Heart left ventricle (tissue), 16 donors: Measurements from ENCODE around the gene AP4E1. TPM values are rescaled to one million over a fixed set of nuclear protein-coding genes. Genes with fewer than 3 reads are reported as not detected.

Experiments used
- ATAC-seq, 4 donors: fragments of 200-7000 bp; cut with Tn5 transposase; one replicate each; pipeline ENCODE4 v1.9.1; 2020 to 2022; ENCODE audit warnings: moderate library complexity in 4 of 4, mild to moderate bottlenecking in 3 of 4, moderate number of reproducible peaks in 1 of 4
- DNase-seq, 5 donors: peaks; one replicate each; pipeline ENCODE4 v3.0.0-alpha.2; 2020
- H3K27ac ChIP-seq, 12 donors: fragments of 200-600 bp; sonication (generic) in 4 of 12; one replicate each; pipeline versions ENCODE4 v1.5.0 to v1.8.0; 2016 to 2022; ENCODE audit warnings: mild to moderate bottlenecking in 2 of 12
- H3K27me3 ChIP-seq, 9 donors: fragments of 200-600 bp; sonication (generic) in 2 of 9; one replicate each; pipeline versions ENCODE4 v1.5.1 to v1.8.0; 2016 to 2022; ENCODE audit warnings: mild to moderate bottlenecking in 3 of 9
- H3K36me3 ChIP-seq, 9 donors: fragments of 200-600 bp; sonication (generic) in 2 of 9; one replicate each; pipeline versions ENCODE4 v1.5.0 to v1.8.0; 2018 to 2022; ENCODE audit warnings: mild to moderate bottlenecking in 2 of 9
- H3K4me1 ChIP-seq, 12 donors: fragments of 200-600 bp; sonication (generic) in 4 of 12; one replicate each; pipeline versions ENCODE4 v1.5.0 to v1.8.0; 2016 to 2022; ENCODE audit warnings: mild to moderate bottlenecking in 3 of 12
- H3K4me3 ChIP-seq, 12 donors: fragments of 200-600 bp; sonication (generic) in 4 of 12; one replicate each; pipeline versions ENCODE4 v1.5.0 to v1.8.0; 2017 to 2022; ENCODE audit warnings: mild to moderate bottlenecking in 9 of 12, moderate library complexity in 4 of 12
- H3K9me3 ChIP-seq, 12 donors: fragments of 200-600 bp; sonication (generic) in 4 of 12; one replicate each; pipeline versions ENCODE4 v1.5.0 to v1.8.0; 2016 to 2022; ENCODE audit warnings: mild to moderate bottlenecking in 1 of 12
- POLR2A ChIP-seq, 2 donors: fragments of 450-650 bp; IDR thresholded peaks; one replicate each; pipeline ENCODE4 v1.6.1; 2017; ENCODE audit warnings: antibody characterized with exemption in 2 of 2, mild to moderate bottlenecking in 2 of 2, moderate library complexity in 2 of 2
- WGBS, 4 donors: extraction: QIAGEN DNeasy Blood & Tissue Kit in 2 of 4; methylation state at CpG; one replicate each; pipeline versions ENCODE4 v1.1.5 to v1.1.7; 2013 to 2018; 5-methylcytosine and 5-hydroxymethylcytosine counted together
- intact Hi-C, 10 donors: fragments of 100-400 bp; cut with DNase I; formaldehyde crosslinking; loops; one replicate each; pipeline versions ENCODE4 v1.11.1 to v1.14.2; 2022
- polyA plus RNA-seq, 2 donors: library from polyadenylated mRNA; stranded (reverse); fragments of 200-250 nt; gene quantifications; one replicate each; pipeline ENCODE4 v1.2.3, GENCODE V29; 2013
- total RNA-seq, 9 donors: library from RNA; depleted of rRNA in 2 of 9; stranded (reverse); fragments of >200 nt in 2 of 9; fragmentation: NEBNext Ultra II Directional in 3 of 9; extraction: Animal tissue kit (Norgen Biotek cat#: 25700) in 3 of 9; gene quantifications; one replicate each; pipeline versions ENCODE4 v1.1.0 to v1.2.4, GENCODE V29; 2016 to 2023
- TF ChIP-seq, protein P1 (sequence below), 12 donors: fragments of 200-600 bp; sonication (generic) in 4 of 12; IDR thresholded peaks; one replicate each; pipeline versions ENCODE4 v1.5.0 to v1.8.0; 2018 to 2022; ENCODE audit warnings: antibody characterized with exemption in 12 of 12, mild to moderate bottlenecking in 5 of 12
- donor health status: ischemic (EF 13 %, LVEDD 7.1; RV severe dilation, severe dysfunction).
- donor health status: healthy with polysubstance abuse.
- donor health status: DM: no; HTN: yes; CAD: no.
- donor health status: DM: no; HTN: no; CAD: no.
- donor health status: ischemic (EF 25% LVEDD 6.9; RV normal size, moderate dysfunction).
- donor health status: ischemic (EF 25% LVEDD 5.7; RV mildly dilated, moderate dysfunction).
- donor health status: healthy.
- donor health status: DM: yes; HTN: yes; CAD: no.
- donor health status: ischemic (EF 35%, LVEDD 5.7; RV mildly dilated, moderate dysfunction).
- donor health status: nonischemic (EF 11% LVEDD 7.7; RV severe dilation, severe dysfunction).
- donor health status: DM: yes; HTN: yes; CAD: no.
- donor health status: PGD.
- donor health status: ischemic (EF 29% LVEDD 5.4; RV normal size, mild dysfunction).
- donor health status: nonischemic (EF 23%, LVEDD 6.1; RV moderate dilation, normal function).

The AP4E1 gene
- total and polyA plus RNA-seq, 11 donors, result 2.2 to 12.0 (median 8.4) TPM

GRCh38 chr15:51004103-51004551, 95.6 kb downstream of the AP4E1 start:
- ATAC-seq (peak in 2 of 4 donors; percentile 18 to 62), DNase-seq (no peak)
- H3K9me3 ChIP-seq, result peaks cover 0 to 13% (median 0%) of the 10 kb centered on the region in 12 donors
- H3K27me3 ChIP-seq, result no peaks in the 10 kb centered on the region
- intact Hi-C loops, result no loop called here
- no peaks in the 10 kb centered on the region for H3K4me1 ChIP-seq
- WGBS, 4 donors, result 69 to 75% (median 72%) methylated on average over 3 of the region's 3 CpGs
- no peak overlapping the region for H3K27ac ChIP-seq
- H3K4me3 ChIP-seq, result no peak overlapping the region
- TF ChIP-seq POLR2A (IDR thresholded peaks at IDR 0.05), result no peak
- TF ChIP-seq, protein P1, sequence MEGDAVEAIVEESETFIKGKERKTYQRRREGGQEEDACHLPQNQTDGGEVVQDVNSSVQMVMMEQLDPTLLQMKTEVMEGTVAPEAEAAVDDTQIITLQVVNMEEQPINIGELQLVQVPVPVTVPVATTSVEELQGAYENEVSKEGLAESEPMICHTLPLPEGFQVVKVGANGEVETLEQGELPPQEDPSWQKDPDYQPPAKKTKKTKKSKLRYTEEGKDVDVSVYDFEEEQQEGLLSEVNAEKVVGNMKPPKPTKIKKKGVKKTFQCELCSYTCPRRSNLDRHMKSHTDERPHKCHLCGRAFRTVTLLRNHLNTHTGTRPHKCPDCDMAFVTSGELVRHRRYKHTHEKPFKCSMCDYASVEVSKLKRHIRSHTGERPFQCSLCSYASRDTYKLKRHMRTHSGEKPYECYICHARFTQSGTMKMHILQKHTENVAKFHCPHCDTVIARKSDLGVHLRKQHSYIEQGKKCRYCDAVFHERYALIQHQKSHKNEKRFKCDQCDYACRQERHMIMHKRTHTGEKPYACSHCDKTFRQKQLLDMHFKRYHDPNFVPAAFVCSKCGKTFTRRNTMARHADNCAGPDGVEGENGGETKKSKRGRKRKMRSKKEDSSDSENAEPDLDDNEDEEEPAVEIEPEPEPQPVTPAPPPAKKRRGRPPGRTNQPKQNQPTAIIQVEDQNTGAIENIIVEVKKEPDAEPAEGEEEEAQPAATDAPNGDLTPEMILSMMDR (IDR thresholded peaks at IDR 0.05), result no peak
- H3K36me3 ChIP-seq, result peaks cover 0 to 59% (median 42%) of the 10 kb centered on the region in 9 donors

GRCh38 chr15:51006336-51006985, 98.0 kb downstream of the AP4E1 start:
- Histone ChIP-seq H3K4me3 (no peak overlapping the region), H3K9me3 (peaks cover 0 to 24% (median 2%) of the 10 kb centered on the region in 12 donors), H3K27ac (no peak overlapping the region), H3K27me3 (no peaks in the 10 kb centered on the region), H3K36me3 (peaks cover 0 to 44% (median 23%) of the 10 kb centered on the region in 9 donors), H3K4me1 (peaks cover 0 to 2% (median 0%) of the 10 kb centered on the region in 12 donors)
- no peak for DNase-seq
- 95 to 100% (median 98%) methylated on average over 1 of the region's 1 CpG for WGBS, 4 donors
- TF ChIP-seq POLR2A (IDR thresholded peaks at IDR 0.05), result no peak
- TF ChIP-seq, protein P1 (IDR thresholded peaks at IDR 0.05), result no peak
- intact Hi-C loops, result no loop called here
- no peak for ATAC-seq

GRCh38 chr15:51007131-51007666, 98.7 kb downstream of the AP4E1 start:
- no peak for ATAC-seq
- DNase-seq, result no peak
- H3K36me3 ChIP-seq, result peaks cover 0 to 36% (median 18%) of the 10 kb centered on the region in 9 donors
- H3K27ac ChIP-seq, result no peak overlapping the region
- no peak for TF ChIP-seq POLR2A (IDR thresholded peaks at IDR 0.05)
- TF ChIP-seq, protein P1 (IDR thresholded peaks at IDR 0.05), result no peak
- H3K9me3 ChIP-seq, result peaks cover 0 to 24% (median 2%) of the 10 kb centered on the region in 12 donors
- no peak overlapping the region for H3K4me3 ChIP-seq
- H3K4me1 ChIP-seq, result peaks cover 0 to 5% (median 0%) of the 10 kb centered on the region in 12 donors
- no peaks in the 10 kb centered on the region for H3K27me3 ChIP-seq
- 93 to 97% (median 96%) methylated on average over 4 of the region's 4 CpGs for WGBS, 4 donors
- intact Hi-C loops, result no loop called here

GRCh38 chr15:51011212-51011611, 102.7 kb downstream of the AP4E1 start:
- ATAC-seq, result no peak
- Histone ChIP-seq H3K4me1 (peaks cover 0 to 5% (median 0%) of the 10 kb centered on the region in 12 donors), H3K9me3 (peaks cover 0 to 24% (median 2%) of the 10 kb centered on the region in 12 donors), H3K27ac (no peak overlapping the region), H3K27me3 (no peaks in the 10 kb centered on the region), H3K36me3 (peaks cover 0 to 14% (median 3%) of the 10 kb centered on the region in 9 donors), H3K4me3 (no peak overlapping the region)
- intact Hi-C loops, result no loop called here
- TF ChIP-seq POLR2A (IDR thresholded peaks at IDR 0.05), result no peak
- TF ChIP-seq, protein P1 (IDR thresholded peaks at IDR 0.05), result no peak
- WGBS, 4 donors, result 32 to 60% (median 52%) methylated on average over 1 of the region's 1 CpG
- no peak for DNase-seq
